ENCODE data around the gene EPN2.

Gene EPN2

DNA sequence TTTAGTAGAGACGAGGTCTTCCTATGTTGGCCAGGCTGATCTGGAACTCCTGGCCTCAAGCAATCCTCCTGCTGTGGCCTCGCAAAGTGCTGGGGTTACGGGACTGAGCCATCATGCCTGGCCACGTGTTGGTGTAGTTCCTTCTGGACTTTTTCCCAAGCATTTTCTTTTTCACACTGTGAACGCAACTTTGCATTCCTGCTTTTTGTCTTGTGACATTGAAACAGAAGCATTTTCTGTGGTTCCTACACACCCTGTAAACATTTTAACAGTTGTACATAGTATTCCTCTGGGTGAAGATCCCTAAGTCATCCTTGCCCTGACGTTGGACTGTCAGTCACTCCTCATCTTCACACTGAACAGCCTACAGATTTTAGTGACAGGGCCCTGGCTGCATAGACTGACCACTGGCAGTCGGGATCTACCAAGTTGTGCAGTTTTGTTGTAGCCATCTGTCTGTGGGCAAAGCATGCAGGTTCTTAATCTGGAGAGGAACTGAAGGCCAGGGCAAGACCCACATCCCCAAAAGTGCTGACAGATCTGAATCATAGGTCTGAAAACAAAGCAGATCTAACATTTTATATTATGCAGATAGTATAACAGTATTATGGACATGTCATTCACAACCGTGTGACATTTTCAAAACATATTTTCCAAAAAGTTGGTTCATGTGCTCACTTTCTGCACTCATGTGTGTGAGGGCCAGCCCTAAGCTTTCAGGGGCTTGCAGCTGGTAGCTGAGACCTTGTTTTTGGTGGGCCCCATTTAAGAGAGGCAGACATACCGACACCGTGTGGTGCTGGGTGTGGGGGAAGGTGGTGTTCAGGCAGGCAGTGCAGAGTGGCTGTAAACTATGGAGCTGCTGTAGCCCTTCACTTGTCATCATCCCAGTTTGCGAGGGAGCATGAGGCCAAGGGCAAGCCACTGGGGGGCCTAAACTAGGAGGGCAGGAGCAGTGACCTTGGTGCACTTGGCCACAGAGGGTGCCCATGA lies 59.9 kb downstream of the EPN2 start:
- no peak for DNase-seq

DNA sequence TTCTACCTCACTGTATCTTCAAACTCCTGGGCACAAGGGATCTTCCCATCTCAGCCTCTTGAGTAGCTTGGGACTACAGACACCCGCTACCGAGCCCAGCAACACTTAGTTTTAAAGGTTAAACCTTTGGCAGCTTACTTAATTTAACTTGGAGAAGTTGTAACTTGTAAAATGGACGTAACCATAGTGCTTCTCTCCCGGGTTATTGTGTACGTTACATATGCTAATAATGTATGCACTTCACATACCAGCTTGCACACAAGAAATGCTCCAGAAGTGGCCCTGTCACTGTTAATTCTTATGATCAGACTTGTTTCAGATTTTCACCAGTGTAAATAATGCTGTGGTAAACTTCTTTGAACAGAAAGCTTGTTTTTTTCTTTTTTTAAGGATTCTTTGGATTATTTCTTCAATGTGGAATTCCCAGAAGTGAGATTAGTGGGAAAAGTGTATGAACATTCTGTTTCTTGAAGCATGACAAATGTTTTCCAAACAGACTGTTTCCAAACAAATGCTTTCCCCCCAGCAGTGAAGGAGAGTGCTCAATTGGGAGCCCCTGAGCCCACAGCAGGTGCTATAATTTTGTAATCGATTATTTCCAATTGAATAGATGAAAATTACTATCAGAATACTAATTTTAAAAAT lies 61.5 kb downstream of the EPN2 start:
- no peak for DNase-seq

DNA sequence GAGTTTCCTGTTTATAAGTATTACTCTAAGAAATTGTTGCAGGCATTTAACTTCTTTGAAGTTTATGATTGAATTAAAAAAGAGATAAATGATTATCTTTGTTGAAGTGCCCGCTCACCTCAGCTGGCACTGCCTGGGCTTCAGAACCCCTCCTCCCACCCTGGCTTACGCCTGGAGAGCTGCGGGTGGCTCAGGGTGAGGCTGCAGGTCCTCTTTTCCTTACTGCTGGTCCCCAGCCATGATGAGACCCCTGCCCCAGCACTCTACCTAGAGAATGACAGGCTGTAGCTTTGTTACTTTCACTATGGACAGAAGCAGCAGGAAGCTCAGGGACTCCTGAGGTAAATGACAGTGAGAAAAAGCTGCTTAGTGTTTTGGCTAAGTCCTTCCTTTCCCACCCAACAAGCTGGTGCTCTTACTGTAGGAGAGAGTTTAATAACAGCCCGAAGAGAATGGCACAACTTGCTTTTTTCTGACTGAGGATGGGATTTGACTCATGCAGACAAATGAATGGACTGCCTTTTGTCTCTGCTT lies 62.1 kb downstream of the EPN2 start:
- DNase-seq: no peak

DNA sequence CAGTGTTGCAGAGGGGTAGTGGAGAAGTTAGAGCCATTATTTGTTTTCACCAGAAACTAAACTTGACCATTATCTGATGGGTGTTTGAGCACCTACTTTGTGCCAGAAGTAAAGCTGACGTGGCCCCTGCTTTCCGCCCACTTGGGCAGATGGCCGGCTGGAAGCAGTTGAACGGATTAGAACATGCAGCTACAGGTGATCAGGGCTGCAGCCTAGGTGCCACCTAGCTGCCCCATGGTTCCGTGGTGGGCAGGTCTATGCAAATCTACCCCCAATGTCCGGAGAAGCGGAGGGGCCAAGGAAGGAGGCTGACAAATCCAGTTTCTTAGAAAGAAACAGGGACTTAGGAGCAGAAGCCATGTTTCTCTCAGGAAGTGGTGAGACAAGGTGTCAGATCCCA lies 62.7 kb downstream of the EPN2 start:
- no peak for DNase-seq

DNA sequence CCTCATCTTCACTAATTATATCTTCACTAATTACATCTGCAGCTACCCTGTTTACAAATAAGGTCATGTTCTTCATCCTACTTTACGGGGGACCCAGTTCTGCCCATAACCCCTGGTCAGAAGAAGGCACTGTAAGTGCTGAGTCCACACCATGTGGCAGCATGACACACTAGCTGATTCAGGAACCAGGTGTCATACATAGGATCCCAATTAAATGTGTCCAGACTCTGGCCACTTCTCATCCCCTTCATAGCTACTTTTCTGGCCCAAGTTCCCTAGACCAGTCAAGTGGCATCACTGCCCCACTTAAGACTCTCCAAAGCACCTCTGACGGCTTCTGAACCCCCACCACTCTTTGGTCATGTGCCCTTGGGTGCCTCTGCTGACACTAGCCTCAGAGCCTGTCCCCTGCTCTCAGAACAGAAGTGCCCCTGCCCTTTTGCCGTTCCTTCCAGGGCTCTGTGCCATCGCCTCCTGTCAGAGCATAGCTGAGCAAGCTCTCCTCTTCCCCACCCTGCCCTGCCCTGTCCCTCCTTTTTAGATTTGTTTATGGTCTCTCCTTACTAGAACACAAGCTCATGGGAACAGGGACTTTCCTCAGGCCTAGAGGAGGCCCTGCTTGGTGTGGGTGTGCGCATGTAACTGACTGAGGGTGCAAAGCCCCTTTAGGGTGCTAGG lies 64.2 kb downstream of the EPN2 start:
- DNase-seq: no peak

DNA sequence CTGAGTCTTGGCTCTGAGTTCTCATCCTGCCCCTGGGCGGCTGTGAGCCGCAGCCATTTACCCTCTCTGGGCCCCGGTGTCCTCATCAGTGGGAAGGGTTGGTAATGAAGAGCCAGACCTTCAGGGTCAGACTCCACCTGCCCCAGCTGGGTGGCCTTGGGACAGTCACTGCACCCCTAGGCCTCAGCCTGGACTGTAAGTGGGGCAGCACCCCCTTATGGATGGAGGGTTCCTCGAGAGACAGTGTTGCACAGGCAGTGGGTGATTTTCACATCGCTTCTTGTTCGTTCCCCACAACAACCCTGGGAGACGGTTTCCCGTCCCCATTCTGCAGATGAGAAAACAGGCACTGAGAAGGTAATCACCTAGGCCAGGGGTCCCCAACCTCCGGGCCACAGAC lies 64.8 kb downstream of the EPN2 start:
- no peak for DNase-seq

DNA sequence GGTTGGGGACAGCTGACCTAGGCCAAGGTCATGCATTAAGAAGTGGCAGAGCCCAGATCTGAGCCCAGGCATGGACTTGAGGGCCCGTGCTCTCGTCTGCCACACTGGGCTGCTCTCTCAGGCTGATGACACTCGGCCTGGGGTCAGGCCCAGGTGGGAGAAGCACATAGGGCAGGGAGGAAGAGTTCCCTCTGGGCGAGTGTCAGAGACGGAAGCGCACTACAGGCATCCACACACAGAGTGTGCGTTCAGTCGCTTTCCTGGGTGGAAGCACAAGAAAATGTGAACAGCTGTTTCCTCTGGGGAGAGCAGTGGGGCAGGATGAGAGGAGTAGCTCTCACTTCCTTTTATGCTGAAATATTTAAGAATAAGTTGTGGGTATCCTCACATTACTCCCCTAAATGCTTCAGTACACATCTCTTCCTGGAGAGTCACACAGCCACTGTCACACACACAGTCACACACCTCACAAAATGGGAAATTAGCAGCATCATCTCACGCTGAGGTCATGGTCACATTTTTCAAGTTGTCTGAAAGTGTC lies 65.7 kb downstream of the EPN2 start:
- no peak for DNase-seq

DNA sequence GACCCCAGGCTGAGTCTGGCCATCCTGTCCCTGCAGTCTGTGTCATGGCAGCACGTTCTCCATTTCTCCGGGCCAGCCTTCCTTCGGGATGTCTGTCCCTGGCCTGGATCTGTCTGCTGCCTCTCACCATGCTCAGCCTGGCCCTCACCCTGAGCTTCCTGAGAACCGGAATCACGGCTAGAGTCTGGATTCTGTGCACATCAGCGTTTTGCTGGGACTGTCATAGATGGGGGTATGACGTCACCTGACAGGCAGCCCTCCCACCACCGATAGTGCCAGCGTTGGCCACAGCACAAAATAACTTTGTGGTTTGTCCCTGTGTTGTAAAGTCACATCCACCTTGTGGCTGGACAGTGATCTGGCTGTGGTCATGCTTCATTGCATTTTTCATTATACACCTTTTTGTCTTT lies 66.2 kb downstream of the EPN2 start:
- DNase-seq: no peak

DNA sequence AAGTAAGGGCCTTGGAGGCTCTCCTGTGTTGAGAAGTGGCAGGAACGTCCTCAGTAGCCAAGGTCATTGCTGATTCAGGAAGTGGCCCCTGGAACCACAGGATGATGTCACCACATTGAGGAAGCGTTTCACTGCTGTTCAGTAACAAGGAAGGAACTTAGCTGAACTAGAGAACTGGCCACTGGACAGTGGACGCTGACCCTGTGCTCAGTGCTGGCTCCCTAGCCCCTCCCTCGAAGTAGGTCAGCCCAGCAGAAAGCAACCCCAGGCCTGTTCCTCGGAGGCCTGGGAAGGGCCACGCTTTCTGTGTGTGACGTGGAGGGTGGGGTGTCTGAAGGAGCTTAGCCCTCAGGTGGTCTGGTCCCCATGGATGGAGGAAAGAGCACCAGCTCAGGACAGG lies 67.0 kb downstream of the EPN2 start:
- peak; percentile 81 for DNase-seq

DNA sequence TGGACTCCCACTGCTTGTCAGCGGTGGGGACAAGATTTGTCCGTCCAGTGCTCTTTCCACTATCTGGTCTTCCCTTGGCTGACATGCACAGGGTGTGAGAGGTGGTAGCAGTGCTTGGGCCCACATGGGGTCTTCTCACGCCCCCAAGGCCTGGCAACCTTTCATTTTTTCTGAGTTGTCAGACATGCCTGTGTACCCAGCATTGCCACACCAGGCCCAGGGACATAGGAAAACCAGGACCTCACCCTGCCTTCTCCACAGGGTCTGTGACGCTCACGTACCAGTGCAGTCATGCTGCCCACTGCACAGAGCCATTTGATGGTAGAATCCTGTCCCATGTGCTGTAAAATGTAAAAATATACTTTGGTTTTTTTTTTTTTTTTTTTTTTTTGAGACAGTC lies 67.6 kb downstream of the EPN2 start:
- DNase-seq: no peak

DNA sequence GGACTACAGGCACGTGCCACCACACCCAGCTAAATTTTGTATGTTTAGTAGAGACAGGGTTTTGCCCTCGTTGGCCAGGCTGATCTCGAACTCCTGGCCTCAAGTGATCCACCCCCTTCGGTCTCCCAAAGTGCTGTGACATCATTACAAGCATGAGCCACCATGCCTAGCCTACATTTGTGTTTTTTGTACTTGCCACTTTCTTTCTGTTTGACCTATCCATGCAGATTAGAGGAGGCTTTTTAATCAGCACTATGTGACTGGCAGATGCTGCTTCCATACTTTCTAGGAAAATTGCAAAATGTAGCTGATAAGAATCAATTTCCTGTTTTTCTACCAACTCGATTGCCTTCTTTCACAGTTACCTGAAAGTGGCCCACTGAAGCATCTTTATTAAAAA lies 68.1 kb downstream of the EPN2 start:
- no peak for DNase-seq

DNA sequence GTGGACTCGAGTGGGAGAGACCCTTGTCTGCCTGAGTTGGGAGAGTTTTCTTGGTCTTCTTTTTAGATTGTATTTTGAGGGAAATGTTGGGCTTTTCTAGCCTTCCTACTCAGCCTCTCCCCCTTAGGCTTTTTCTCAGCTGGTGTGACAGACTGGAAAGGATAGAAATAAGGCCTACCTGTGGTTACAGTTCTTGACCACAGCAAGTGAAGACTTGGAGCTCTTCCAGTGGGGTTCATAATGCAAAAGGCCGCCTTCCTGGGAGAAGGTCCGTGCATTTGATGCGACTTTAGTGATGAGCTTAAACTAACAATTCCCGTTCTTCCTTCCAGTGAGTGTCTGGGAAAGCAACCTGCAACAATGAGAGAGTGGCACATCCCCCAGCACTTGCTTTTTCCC lies 68.6 kb downstream of the EPN2 start:
- DNase-seq: no peak

DNA sequence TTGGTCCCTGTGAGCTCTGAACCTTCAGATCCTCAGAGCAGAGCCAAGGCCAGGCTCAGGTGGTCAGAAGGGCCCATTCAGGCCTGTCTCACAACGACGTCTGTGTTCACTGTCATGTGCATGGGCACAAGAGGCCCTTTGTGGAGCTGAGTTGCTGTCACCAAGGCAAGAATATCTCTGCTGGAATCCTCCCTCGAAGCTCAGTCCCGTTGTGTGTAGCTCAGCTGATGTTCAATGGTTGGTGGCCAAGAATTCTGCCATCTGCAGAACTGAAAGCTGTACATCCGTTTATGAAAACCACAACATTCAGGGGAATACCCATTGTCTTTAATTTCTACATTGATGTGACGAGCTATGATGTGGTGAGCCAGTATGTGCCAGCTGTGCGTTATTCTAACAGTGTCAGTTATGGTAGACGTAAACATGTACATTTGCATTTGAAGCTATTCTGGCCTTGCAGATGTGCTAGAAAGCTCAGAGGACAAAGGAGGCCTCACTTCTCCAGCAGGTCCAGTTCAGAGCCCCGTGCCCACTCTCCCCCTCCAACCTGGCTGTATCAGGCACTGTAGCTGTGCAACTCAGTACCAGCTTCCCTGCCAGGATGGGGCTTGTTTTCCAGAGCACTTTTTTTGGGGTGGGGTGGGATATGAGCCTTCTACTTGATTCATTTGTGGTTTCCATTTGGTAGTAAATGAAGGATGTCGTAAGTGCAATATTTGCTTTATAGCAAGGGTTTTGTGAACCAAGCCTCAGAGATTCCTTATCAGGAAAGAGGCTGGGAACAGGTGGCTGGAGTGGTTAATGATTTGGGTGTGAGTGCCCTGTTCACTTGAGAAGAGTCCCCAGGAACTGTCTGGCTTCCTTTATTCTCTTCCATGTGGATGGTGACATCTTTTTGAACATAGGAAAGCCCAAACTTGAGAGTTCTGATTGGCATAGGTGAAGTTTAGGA lies 69.3 kb downstream of the EPN2 start:
- DNase-seq: no peak

DNA sequence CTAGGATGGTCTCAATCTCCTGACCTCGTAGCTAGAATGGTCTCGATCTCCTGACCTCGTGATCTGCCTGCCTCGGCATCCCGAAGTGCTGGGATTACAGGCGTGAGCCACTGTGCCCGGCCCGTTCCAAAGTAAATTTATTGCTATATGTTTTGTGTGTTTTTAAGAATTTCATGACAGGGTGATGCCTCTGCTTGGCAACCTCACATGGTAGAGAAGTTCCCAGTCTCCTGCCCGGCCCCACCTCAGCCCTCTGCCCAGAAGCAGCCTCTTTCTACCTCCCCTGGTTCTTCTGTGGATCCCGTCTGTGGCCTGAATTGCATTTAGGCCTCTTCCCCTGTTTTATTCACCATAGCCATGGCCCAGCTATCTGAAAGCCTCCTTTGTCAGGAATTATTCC lies 70.4 kb downstream of the EPN2 start:
- no peak for DNase-seq

DNA sequence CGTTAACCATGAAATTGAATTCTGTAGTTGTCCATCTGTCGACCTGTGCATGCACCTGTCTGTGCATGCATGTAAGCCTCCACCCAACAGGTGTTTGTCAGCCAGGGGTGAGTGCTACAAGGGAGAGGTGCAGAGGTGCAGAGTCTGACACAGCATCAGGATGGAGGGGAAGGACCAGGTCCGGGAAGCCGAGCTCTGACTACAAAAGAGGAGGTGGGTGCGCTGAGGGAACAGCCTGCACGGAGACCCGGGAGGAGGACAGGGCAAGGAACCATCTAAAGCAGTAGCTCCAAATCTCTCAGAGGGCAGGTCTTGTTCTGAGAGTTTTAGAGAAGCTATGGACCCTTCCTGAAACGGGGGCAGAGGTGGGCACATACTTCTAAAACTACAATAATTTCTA lies 71.2 kb downstream of the EPN2 start:
- DNase-seq: no peak

DNA sequence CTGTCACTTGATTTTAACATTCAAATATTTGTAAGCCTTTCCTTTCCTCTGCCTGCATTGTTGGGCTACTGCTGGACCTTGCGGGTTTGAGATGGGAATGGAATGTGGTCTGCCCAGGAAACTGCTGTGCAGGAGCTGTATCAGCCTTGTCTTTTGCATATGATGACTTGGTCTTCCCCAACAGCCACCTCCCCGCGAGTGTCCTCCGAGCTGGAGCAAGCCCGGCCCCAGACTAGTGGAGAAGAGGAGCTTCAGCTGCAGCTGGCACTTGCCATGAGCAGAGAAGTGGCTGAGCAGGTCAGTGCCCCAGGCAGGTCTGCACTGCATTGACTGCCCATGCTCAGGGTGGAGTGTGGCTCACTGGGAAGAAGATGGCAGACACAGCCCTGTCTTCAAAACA lies 72.5 kb downstream of the EPN2 start:
- no peak for DNase-seq

DNA sequence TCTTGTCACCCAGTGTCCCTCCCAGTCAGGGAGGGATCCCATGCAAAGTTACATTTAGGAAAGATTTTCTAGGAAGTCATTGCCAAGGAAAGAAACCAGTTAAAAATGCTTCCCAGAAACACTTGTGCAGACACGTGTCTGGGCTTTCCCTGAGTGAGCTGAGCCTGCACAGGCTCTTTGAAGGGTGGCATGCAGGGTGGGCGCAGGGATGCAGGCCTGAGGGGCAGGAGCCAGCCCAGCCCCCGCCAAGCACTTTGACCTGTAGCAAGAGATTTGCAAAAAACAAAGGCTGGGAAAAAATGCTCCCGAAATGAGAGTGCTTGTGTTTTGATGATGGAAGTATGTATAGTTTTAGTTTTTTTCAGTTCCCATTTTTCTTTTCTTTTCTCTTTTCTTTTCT lies 73.0 kb downstream of the EPN2 start:
- DNase-seq: no peak

DNA sequence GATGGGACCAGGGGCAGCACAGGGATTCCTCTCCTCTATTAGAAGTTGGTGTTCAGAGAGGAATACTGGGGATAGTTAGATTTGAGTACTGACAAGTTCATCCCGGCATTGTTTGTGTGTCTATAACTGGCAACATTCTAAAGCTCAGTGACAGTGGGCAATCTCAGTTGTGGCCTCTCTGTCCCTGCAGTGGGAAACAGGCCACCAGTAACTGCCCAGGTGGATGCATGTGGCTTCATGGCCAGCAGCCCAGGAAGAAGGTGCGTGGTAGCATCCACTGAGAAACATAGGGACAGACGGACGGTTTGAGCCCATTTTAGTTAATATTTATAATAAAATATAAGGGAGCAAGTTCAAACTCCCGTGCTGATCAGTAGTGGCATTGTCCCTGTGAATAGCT lies 73.8 kb downstream of the EPN2 start:
- DNase-seq: no peak

DNA sequence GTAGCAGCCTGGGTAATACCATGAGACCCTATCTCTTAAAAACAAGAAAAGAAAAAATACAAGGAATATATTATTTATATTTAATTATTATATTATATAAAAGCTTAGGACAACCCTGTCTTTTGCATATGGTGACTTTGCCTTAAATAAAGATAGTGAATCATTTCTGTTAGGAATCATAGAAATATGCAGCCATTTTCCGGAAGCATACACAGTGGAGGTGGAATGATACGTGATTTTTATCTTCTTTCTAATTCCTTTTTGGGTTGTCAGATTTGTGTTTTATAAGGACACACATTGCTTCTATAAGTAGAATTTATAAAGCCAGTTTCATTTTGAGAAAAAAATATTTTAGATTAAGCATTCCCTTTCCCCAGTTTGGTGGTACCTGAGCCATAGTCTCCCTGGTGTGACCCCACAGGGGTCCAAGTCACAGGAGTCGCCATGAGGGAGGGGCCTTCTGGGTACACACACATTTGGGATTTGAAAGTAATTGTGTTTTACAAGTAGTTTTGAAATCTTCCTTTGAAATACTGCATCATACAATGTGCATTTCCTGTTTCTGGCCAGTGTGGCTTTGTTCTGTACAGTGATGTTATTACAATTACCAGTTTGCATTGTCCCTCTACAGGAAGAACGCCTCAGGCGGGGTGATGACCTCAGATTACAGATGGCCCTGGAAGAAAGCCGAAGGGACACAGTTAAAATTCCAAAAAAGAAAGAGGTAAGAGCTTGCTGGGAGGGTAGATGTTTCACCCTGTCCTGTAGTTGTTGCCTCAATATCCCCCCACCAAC lies 74.5 kb downstream of the EPN2 start:
- DNase-seq: peak; percentile 65

DNA sequence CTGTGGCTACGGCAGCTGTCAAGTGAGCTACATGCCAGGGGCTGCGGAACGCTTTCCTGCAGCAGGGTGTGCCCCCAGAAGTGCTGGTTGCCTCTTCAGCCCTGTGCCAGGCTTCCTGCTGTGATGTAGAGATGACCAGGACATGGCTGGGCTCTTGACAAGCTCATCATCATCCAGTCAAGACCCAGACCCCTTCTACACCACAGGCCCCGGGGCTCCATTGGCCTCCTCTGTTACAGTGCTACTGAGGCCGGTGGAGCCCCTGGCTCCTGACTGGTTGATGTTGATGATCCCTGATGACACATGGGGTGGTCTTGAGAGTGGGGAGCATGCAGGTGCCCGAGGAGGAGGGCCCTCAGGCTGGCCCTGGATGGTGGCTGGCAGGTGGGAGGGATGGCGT lies 75.2 kb downstream of the EPN2 start:
- DNase-seq: no peak

DNA sequence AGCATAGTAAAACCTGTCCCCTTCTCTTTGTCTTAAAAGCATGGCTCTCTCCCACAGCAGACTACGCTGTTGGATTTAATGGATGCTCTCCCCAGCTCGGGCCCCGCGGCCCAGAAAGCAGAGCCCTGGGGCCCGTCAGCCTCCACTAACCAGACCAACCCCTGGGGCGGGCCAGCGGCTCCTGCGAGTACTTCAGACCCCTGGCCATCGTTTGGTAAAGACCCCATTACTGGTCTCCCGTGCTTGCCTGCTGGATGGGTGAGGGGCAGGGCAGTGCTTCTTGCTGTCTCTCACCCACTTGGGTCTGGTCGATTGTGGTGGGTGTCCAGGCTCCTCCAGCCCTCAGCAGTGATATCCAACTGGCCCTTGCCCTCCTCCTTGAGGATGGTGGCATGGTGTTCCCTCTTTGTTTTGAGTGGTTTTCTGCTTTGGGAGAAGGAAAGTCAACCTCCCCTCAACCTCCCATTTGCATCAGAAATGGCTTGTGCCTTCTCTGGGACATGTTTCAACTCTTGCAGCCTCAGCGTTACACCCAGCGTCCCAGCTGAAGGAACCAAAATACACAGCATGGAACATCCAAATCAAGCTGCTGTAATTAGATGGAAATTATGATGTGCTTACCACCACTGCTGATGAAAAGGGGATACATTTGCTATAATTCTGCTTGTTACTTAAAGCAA lies 76.0 kb downstream of the EPN2 start:
- DNase-seq: no peak
